T-helper 1 cell treated with Interleukin-12 subunit alpha and Interleukin-12 subunit beta and Interleukin-4 antibody, amounts not matched to agents 30 μg/mL and 1 μg/mL, for 36 hours (primary cell): Measurements from ENCODE around the gene INPP4A.

ENCODE experiments used
- H3K27ac Mint-ChIP-seq: one replicate; pipeline ENCODE4 v1.8.0; 2021; ENCODE audit warnings: mild to moderate bottlenecking, mixed read lengths
- H3K27me3 Mint-ChIP-seq: one replicate; pipeline ENCODE4 v1.8.0; 2021; ENCODE audit warnings: low read depth, mixed read lengths
- H3K36me3 Mint-ChIP-seq: one replicate; pipeline ENCODE4 v1.8.0; 2021; ENCODE audit warnings: low read depth, mixed read lengths
- H3K4me1 Mint-ChIP-seq: one replicate; pipeline ENCODE4 v1.8.0; 2021; ENCODE audit warnings: low read depth, mixed read lengths
- H3K4me3 Mint-ChIP-seq: one replicate; pipeline ENCODE4 v1.8.0; 2021; ENCODE audit warnings: mild to moderate bottlenecking, moderate library complexity, mixed read lengths
- H3K9me3 Mint-ChIP-seq: one replicate; pipeline ENCODE4 v1.8.0; 2021; ENCODE audit warnings: mixed read lengths

The INPP4A gene

GRCh38 chr2:98520806-98521205 lies 76.1 kb downstream of the INPP4A start:
- Mint-ChIP-seq H3K27ac (no peak overlapping the region), H3K27me3 (no peaks in the 10 kb centered on the region), H3K4me1 (peaks cover 27% of the 10 kb centered on the region), H3K36me3 (peaks cover 41% of the 10 kb centered on the region), H3K9me3 (no peaks in the 10 kb centered on the region), H3K4me3 (no peak overlapping the region)

GRCh38 chr2:98521266-98521665 lies 76.6 kb downstream of the INPP4A start:
- H3K27ac Mint-ChIP-seq: no peak overlapping the region
- H3K4me1 Mint-ChIP-seq: peaks cover 23% of the 10 kb centered on the region
- H3K36me3 Mint-ChIP-seq: peaks cover 44% of the 10 kb centered on the region

GRCh38 chr2:98522854-98523253 lies 78.2 kb downstream of the INPP4A start:
- peaks cover 55% of the 10 kb centered on the region for H3K36me3 Mint-ChIP-seq
- no peaks in the 10 kb centered on the region for H3K27me3 Mint-ChIP-seq
- H3K4me3 Mint-ChIP-seq: no peak overlapping the region
- H3K27ac Mint-ChIP-seq: no peak overlapping the region
- peaks cover 9% of the 10 kb centered on the region for H3K4me1 Mint-ChIP-seq
- no peaks in the 10 kb centered on the region for H3K9me3 Mint-ChIP-seq

More at GRCh38 chr2:98521266-98521665, 76.6 kb downstream of the INPP4A start:
- no peak overlapping the region for H3K4me3 Mint-ChIP-seq
- H3K9me3 Mint-ChIP-seq: no peaks in the 10 kb centered on the region
- no peaks in the 10 kb centered on the region for H3K27me3 Mint-ChIP-seq

GRCh38 chr2:98524168-98524567 lies 79.5 kb downstream of the INPP4A start:
- Mint-ChIP-seq H3K27ac (no peak overlapping the region), H3K36me3 (peaks cover 62% of the 10 kb centered on the region), H3K4me1 (peaks cover under 1% of the 10 kb centered on the region), H3K27me3 (no peaks in the 10 kb centered on the region), H3K4me3 (no peak overlapping the region), H3K9me3 (no peaks in the 10 kb centered on the region)

GRCh38 chr2:98528349-98528748 lies 83.7 kb downstream of the INPP4A start:
- Mint-ChIP-seq H3K4me1 (peaks cover 5% of the 10 kb centered on the region), H3K27me3 (no peaks in the 10 kb centered on the region), H3K36me3 (peaks cover 49% of the 10 kb centered on the region), H3K27ac (no peak overlapping the region), H3K9me3 (no peaks in the 10 kb centered on the region), H3K4me3 (no peak overlapping the region)

GRCh38 chr2:98530114-98530513 lies 85.5 kb downstream of the INPP4A start:
- Mint-ChIP-seq H3K9me3 (no peaks in the 10 kb centered on the region), H3K27me3 (no peaks in the 10 kb centered on the region), H3K4me1 (peaks cover 5% of the 10 kb centered on the region), H3K36me3 (peaks cover 49% of the 10 kb centered on the region), H3K4me3 (no peak overlapping the region), H3K27ac (no peak overlapping the region)

GRCh38 chr2:98532756-98533155 lies 88.1 kb downstream of the INPP4A start:
- Mint-ChIP-seq H3K27ac (no peak overlapping the region), H3K36me3 (peaks cover 45% of the 10 kb centered on the region)

GRCh38 chr2:98533547-98533946 lies 88.9 kb downstream of the INPP4A start:
- Mint-ChIP-seq H3K27ac (no peak overlapping the region), H3K36me3 (peaks cover 42% of the 10 kb centered on the region)

More at GRCh38 chr2:98532756-98533155, 88.1 kb downstream of the INPP4A start:
- peaks cover 9% of the 10 kb centered on the region for H3K4me1 Mint-ChIP-seq
- H3K4me3 Mint-ChIP-seq: no peak overlapping the region
- no peaks in the 10 kb centered on the region for H3K9me3 Mint-ChIP-seq
- H3K27me3 Mint-ChIP-seq: no peaks in the 10 kb centered on the region

GRCh38 chr2:98534761-98535160 lies 90.1 kb downstream of the INPP4A start:
- H3K4me3 Mint-ChIP-seq: no peak overlapping the region
- H3K27ac Mint-ChIP-seq: no peak overlapping the region
- no peaks in the 10 kb centered on the region for H3K27me3 Mint-ChIP-seq
- peaks cover 47% of the 10 kb centered on the region for H3K36me3 Mint-ChIP-seq
- no peaks in the 10 kb centered on the region for H3K9me3 Mint-ChIP-seq
- H3K4me1 Mint-ChIP-seq: peaks cover 12% of the 10 kb centered on the region

More at GRCh38 chr2:98533547-98533946, 88.9 kb downstream of the INPP4A start:
- H3K4me3 Mint-ChIP-seq: no peak overlapping the region
- no peaks in the 10 kb centered on the region for H3K27me3 Mint-ChIP-seq
- no peaks in the 10 kb centered on the region for H3K9me3 Mint-ChIP-seq
- peaks cover 12% of the 10 kb centered on the region for H3K4me1 Mint-ChIP-seq

- Mint-ChIP-seq H3K27me3 (no peaks in the 10 kb centered on the region), H3K27ac (peak overlapping the region; percentile 6), H3K36me3 (peaks cover 57% of the 10 kb centered on the region), H3K4me3 (no peak overlapping the region), H3K9me3 (no peaks in the 10 kb centered on the region), H3K4me1 (peaks cover 12% of the 10 kb centered on the region)
These were observed 91.5 kb downstream of the INPP4A start for GRCh38 chr2:98535971-98536677.

- Mint-ChIP-seq H3K9me3 (no peaks in the 10 kb centered on the region), H3K4me3 (no peak overlapping the region), H3K36me3 (peaks cover 62% of the 10 kb centered on the region), H3K4me1 (peaks cover 16% of the 10 kb centered on the region), H3K27ac (no peak overlapping the region), H3K27me3 (no peaks in the 10 kb centered on the region)
These were observed 92.9 kb downstream of the INPP4A start for GRCh38 chr2:98537390-98538126.

GRCh38 chr2:98538280-98539041 lies 93.8 kb downstream of the INPP4A start:
- H3K27ac Mint-ChIP-seq: no peak overlapping the region
- no peaks in the 10 kb centered on the region for H3K9me3 Mint-ChIP-seq
- no peaks in the 10 kb centered on the region for H3K27me3 Mint-ChIP-seq
- peaks cover 60% of the 10 kb centered on the region for H3K36me3 Mint-ChIP-seq
- H3K4me1 Mint-ChIP-seq: peaks cover 13% of the 10 kb centered on the region
- H3K4me3 Mint-ChIP-seq: no peak overlapping the region

GRCh38 chr2:98539056-98539735 lies 94.5 kb downstream of the INPP4A start:
- Mint-ChIP-seq H3K27ac (no peak overlapping the region), H3K27me3 (no peaks in the 10 kb centered on the region), H3K9me3 (no peaks in the 10 kb centered on the region), H3K4me1 (peaks cover 13% of the 10 kb centered on the region), H3K4me3 (no peak overlapping the region), H3K36me3 (peaks cover 62% of the 10 kb centered on the region)

- Mint-ChIP-seq H3K4me1 (peaks cover 13% of the 10 kb centered on the region), H3K27ac (no peak overlapping the region), H3K36me3 (peaks cover 64% of the 10 kb centered on the region), H3K4me3 (no peak overlapping the region), H3K27me3 (no peaks in the 10 kb centered on the region), H3K9me3 (no peaks in the 10 kb centered on the region)
These were observed 95.9 kb downstream of the INPP4A start for GRCh38 chr2:98540536-98540935.
